GM21360 (cell line): ENCODE measurements around the gene BNC1.

Experiments
- ATAC-seq: cut with Tn5 transposase; IDR thresholded peaks from one replicate; pipeline ENCODE4 v1.9.1; 2021; ENCODE audit warnings: mild to moderate bottlenecking, moderate library complexity; ENCODE audit not compliant: unreplicated experiment

Gene BNC1, protein sequence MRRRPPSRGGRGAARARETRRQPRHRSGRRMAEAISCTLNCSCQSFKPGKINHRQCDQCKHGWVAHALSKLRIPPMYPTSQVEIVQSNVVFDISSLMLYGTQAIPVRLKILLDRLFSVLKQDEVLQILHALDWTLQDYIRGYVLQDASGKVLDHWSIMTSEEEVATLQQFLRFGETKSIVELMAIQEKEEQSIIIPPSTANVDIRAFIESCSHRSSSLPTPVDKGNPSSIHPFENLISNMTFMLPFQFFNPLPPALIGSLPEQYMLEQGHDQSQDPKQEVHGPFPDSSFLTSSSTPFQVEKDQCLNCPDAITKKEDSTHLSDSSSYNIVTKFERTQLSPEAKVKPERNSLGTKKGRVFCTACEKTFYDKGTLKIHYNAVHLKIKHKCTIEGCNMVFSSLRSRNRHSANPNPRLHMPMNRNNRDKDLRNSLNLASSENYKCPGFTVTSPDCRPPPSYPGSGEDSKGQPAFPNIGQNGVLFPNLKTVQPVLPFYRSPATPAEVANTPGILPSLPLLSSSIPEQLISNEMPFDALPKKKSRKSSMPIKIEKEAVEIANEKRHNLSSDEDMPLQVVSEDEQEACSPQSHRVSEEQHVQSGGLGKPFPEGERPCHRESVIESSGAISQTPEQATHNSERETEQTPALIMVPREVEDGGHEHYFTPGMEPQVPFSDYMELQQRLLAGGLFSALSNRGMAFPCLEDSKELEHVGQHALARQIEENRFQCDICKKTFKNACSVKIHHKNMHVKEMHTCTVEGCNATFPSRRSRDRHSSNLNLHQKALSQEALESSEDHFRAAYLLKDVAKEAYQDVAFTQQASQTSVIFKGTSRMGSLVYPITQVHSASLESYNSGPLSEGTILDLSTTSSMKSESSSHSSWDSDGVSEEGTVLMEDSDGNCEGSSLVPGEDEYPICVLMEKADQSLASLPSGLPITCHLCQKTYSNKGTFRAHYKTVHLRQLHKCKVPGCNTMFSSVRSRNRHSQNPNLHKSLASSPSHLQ

DNA sequence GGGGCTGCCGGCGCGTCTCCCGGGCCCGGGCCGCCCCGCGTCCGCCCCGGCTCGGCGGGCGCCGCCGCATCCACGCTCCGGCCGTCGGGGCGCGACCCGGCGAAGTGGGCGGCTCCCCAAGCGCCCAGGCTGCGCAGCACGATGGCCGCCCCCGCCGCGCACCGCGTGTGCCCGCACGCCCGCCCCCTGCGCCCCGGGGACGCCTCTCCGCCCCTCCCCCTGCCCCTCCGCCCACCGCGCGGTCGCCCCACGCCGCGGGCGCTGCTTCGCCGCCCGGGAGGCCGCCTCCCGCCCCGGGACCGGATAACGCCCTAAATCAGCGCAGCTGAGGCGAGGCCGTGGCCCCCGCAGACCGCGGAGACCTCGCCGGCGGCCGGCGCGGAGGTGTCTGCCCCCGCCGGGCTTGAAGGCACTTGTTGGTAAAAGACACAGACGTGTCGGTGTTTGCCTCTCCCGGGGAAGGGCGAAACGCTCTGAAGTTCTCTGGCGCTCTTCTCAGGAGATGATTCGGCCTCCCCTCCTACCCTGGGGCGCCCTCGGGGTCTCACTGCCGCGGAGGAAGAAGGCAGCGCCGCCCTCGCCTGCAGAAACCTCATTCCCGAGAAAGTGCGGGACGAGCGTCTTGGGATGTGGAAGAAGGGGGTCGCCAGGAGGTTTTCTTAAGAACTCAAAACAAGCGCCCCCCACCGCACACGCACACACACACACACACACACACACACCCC is at the start of gene BNC1:
Gene BNC1, minus strand, starts transcription at position 106 of the 725 bp plus-strand sequence. Its CDS starts 36 bp downstream, at position 70.
- ATAC-seq = no peak

DNA sequence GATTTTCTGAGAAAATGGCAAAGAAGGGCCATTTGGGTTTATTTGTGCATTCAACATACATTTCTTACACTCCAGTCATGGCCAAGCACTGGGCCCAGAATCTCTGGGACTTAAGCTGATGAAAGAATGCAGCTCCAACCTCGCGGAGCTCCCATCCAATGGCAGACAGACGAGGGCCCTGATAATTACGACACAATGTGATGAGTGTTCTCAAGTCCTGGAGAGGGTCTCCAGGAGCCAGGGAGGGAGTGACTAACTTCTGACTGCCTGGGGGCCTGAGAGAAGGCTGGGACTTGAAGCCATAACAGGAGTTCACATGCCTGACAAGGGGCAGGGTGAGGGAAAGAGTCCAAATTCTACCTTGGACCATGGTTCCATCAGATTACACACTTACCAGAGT is 42.6 kb upstream of the BNC1 start:
- no peak for ATAC-seq

DNA sequence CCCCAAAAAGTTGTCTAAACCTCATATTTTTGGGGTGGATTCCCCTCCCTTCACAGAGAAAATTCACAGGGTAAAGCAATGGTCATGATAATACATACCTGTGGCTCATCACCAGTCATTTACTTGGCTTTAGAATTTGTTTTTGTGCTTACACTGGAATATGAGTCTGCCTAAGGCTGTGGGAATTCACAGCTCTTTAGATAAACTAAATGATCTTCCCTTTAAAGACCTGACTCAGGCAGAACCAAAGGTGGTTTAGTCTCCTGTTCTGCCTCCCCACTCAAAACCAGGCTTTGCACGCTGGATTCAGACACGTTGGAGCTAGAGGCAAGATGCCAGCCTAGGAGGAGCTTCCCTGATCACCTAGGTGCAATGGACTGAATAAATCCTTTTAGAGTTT is 40.3 kb upstream of the BNC1 start:
- no peak for ATAC-seq

DNA sequence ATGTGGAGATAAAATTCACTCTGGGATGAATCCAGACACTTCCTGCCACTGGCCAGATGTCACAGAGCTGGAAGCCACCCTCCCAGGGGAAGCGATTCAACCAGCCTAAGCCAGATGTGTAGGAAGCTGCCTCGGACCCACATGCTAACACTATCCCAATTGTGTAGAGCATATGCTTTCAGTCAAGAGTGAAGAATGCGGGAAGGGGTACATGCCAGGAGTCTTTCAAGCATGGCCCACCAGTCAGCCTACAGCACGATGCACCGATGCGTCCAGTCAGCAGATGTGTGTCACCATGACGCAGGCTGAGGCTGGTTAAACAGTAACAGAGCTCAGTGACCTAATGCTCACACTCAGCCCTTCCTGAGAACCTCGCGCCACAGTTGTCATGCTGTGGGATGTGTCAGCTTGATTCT is 38.8 kb upstream of the BNC1 start:
- no peak for ATAC-seq

DNA sequence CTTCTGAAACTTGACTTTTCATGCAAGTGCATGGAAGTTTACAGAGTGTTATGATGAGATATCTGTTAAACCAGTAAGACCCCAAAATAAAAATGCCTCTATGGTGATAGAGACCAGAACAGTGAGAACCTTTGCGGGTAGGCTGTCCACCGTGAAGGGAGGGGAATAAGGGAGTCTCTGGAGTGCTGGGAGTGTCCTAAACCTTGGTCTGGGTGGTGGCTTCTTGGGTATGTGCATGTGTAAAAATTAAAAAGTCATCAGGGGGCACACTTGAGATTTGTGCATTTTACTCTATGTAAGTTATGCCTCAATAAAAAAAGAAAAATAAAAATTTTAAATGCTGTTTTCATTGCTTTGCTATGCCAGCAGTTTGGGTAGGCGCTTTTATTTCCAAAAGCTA is 38.2 kb upstream of the BNC1 start:
- ATAC-seq = no peak

DNA sequence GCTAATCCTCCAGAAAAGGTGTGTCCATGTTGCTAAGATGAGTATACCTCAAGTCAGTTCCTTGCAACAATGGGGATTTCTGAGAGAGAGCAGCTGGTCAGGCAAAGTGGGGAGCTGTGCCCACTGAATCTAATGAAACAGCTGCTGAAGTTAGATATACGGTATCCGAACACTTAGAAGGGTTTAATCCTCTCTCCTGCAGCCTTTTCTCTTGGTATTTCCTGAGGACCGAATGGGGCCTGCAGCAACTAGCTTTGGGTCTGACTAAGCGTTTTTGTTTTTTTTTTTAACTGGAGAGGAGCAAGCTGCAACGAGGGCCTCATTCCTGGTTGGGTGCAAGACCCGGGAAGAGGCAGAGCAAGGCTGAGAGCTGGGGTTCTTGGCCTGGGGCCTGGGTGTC is 37.6 kb upstream of the BNC1 start:
- no peak for ATAC-seq

DNA sequence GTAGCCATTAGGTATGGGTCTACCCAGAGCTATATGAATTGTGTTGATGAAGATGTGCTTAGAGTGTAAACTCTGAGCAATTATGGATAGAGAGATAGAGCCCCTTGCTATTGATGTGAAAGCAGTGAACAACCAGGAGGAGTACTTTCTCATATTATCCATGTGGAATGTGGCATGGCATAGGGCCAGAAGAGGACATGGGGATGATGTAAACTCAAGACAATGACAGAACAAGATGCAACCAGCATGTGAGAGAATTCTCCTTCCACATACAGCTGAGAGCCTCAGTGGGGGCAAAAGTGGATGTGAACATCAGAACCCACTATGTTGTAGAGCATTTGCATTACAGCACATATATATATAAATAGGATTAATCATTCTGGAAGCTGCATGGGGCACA is 36.4 kb upstream of the BNC1 start:
- ATAC-seq = no peak

DNA sequence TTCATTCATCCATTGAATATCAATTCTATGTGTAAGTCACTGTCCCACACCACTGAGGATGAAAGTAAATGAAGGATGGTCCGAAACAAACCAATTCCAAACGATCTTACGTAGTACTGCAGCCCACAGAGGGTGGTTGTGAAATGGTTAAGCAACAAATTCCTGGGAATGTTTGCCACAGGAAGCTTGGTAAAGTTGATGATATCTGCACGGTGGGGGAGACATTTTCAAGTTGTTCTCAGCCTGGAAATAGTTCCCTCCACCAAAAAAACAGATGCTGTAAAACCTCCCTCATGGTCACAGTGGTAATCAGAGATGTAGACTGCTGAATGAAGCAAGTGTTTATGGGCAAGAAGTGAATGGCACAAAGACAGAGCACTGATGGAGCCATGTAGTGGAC is 35.9 kb upstream of the BNC1 start:
- no peak for ATAC-seq

DNA sequence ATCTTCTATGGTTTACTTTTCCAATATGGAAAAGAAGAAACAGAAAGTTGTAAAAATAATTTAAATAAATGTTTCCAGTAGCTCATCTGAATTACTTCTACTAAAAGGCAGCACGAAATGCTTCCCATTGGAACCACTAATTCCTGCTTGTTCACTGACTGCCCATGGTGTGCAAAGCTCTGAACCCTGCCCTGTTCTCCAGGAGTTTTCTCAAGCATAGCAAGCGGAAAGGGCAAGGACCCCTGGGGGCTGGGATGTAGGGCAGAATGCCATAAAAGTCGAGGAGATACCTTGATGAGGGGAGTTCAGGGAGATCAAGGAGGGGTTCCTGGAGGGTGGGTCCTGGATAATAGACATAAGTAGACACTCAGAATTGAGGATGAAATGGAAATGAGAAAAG is 35.3 kb upstream of the BNC1 start:
- ATAC-seq = no peak

DNA sequence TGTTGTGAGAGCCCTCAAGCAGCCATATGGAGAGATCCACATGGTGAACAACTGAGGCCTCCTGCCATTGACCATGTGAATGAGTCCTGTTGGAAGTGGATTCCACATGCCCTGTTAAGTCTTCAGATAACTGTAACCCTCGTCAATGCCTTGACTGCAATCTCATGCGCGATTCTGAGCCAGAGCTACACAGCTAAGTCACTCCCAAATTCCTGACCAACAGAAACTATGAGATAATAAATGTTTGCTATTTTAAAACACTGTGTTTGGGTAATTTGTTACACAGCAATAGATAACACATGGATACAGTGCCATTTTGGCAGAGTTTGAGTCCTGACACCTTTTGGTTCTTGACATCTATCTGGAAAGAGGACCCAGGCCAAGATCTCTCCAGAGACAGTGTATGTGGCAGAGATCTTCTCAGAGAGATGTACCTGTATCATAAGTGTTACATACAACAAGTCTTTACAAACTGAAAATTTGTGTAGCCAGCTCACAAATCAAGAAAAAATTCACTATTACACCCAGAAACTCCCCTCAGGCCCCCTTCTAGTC is 34.5 kb upstream of the BNC1 start:
- ATAC-seq = no peak

DNA sequence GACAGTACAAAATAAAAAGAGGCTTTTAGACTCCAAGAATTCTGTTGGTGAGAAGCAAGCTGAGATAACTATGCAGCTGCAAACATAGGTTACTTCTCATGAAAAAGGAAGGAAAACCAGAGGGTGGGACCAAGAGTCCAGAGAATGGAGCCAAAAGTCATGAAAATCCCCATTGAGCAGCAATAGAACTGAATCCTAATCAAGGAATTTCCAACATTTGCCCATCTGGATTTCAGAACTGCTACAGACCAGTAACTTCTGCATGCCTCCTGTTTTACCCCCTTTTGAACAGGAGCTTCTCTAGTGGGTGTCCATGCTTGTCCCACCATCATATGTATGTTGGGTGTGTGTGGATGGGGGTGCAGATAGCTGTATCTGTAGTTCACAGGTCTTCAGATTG is 33.6 kb upstream of the BNC1 start:
- no peak for ATAC-seq

DNA sequence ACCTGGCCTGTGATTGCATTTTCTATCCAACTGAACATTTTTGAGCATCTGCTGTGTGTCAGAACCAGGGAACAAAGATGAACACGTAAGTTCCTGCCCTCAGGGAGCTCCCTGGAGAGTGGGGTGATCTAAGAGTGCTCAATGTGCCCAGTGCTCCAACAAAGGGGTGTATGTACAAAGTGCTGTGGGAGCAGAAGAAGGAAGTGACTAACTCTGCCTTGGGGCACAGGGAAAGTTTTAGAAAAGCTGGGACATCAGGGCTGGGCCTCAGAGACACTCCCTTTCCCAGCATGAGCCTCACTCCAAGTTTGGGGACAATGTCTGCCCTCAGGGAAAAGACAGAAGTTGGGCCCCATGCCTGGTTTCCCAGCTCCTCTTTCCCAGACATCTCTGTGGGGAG is 27.6 kb upstream of the BNC1 start:
- ATAC-seq = no peak

DNA sequence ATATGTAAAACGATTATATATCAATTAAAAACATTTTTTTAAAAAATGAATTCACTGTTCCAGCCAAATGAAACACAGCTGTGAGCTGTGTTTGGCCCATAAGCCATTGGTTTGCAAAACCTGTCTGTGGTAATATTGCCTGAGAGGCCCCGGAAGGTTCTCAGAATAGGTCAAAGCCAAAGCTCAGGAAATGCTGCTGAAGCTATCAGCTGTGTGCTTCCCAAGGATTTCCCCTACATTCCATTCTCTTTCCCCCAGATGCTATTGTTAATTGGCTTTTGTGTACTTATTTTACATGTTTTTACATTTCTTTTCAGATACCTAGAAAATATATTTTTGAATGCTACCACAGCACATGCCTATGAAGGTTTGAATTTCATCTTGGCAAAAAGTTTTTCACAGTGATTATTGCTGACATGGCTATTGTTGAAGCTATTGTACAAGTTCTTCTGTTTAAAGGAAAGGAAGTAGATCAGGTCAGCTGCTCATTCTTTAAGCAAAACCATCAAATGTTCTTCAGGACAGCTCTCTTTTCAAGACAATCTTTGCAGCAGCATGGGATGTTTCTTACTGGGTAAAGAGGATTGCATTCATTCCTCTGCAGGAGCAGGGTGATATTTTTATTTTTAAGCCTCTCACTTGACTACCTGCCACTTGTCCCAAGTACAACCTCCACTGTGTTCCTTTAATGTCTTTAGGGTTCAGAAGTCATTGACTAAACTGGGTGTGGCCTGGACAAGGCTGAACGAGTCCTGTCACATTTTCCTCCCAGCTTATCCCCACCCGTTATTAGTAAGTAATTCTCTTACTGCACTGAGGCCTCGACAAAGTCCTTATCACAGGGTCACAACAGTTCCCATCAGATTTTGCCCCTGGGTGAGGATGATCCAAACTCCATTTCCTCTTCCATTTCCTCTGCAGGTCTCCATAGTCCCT is 26.3 kb upstream of the BNC1 start:
- no peak for ATAC-seq

DNA sequence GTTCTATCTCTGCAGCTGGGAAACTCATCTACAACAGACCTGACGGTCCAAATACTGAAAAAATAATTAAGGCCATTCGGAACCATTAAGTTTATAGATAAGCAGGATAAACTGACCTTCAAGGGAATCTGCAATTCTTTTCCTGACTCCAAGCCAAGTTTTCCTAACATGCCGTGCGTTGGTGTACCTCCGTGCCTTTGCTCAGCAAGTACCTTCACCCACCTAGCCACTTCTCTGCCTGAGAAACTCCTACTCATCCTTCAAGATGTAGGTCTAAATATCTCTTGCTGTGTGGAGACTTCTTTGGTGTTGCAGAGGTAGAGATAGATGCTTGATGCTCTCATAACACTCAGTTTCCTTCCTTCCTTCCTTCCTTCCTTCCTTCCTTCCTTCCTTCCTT is 24.2 kb upstream of the BNC1 start:
- no peak for ATAC-seq

DNA sequence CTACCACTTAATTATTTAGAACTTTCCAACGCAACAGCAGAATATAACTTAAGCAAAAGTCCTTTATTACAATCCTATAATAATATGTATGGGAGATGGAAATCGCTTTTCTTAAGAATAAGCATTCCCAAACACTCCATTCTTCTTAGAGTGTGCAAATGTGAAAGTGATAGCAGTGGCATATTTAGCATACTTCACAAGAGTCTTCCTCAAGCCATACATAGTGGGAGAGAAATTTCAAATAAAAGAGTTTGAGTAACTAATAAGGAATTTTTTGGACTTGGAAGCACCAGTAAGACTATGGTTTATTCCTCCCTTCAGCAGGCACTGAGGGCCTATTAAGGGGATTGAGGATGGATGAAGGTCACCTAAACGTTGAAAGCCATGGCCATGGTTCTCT is 22.1 kb upstream of the BNC1 start:
- ATAC-seq = no peak

DNA sequence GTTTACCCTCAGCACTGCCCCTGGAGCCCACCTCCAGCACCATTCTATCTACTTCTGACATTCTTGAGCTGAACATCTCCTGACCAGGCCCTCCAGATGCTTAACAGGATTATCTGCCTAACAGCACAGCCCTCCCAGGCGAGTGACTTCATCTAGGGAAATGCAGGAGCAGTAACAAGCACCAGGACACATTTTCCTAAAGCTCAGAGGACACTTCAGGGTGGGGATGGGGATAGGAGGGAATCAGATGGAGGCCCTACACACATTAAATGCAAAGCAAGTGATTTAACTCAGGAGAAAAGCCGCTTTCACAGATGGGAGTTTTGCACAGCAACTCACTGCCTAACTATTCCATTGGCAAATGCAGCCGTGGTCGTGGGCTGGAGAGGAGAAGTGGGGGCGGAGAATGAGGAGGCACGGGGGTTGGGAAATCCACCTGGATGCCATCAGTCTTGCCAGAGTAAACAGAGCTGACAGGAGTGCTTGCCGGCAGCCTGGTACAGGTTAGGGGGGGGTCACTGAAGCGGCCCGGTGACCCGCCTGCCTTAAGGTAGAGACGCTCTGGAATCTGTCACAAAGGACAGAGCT is 21.3 kb upstream of the BNC1 start:
- ATAC-seq = no peak

DNA sequence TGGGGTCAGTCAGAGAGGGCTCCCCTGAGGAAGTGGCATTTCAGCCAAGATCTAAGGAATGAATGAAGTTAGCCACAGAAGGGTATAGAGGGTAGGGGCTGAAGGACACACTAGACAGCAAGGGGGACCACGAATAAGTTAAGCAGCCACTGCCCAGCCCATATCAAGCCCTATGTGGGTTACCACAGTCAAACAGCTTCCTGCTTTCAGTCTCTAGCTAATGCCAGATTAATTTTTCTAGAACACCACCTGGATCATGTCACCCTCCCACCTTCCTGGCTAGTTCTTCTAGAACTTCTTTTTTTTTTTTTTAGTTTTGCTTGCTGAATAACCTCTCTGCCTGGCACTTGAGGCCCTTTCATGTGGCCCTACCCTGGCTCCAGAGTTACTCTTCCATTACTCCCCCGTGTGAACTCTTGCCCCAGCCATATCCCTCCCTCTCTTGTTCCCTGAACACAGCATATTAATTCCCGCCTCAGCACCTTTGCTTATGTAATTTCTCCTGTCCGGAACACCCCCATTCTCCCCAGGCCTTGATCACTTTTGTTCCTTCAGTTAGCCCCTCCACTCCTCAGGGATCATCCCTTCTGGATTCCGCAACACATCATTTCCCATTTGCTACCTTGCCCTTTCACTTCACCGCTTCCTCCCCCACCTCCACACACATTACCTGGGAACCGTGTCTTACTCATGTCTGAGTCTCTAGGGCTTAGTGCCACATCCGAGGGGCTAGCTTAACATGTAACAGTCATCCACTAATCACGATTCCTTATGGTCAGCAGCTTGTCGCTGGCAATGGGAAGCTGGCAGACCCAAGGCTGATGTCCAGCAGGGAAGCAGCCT is 20.6 kb upstream of the BNC1 start:
- ATAC-seq = no peak

DNA sequence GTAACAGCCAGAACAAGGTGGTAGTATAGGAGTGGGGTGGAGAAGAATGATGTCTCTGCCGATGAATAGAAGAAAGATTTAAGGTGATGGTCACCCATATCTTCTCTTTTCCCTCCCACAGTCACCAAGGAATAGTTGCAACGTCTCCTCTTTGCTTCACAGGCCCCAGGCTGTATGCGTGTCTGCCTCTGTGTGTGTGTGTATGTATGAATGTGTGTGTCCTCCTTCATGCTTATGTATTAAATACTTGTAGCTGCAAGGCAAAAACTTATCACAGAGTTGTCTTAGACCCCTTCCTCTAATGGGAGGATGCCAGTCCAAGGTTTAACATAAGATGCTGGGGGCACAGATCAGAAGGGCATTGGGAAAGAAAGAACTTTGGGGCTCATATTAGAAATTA is 19.1 kb upstream of the BNC1 start:
- no peak for ATAC-seq

DNA sequence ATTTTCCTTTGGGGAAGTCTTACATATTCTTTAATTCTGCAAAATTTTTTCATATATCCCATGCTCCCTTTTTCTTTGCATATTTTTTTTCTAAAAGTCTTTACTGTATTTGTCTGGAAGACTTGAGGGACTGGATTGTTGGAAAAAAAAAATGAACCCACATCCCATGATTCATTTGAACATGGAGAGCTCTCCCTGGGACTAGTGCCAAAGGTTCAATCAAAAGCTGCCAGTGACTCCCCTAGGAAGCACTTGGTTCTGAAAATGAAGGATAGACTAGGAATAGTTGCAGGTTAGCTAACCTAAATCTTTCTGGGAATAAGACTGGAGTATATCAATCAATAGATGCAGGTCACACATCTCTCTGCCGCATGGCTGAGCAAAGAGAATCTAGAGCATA is 16.4 kb upstream of the BNC1 start:
- ATAC-seq = no peak
